ENCODE measurements around the gene TRAPPC3. TPM values are rescaled to one million over a fixed set of nuclear protein-coding genes. Genes with fewer than 3 reads are reported as not detected.

Gene TRAPPC3
- total and polyA plus RNA-seq, 9 of the 15 experiments (the other 6 are each of a cell fraction or from before 2014, with no cell fraction given): 20.6 to 141 (median 112) TPM

GRCh38 chr1:36172017-36172747 is 22.9 kb upstream of the TRAPPC3 start:
- CTCF ChIA-PET (ENCODE audit: low intra/inter-chr PET ratio): no interaction called here
- no peak overlapping the region for H3K4me2 ChIP-seq (ENCODE audit: insufficient read depth, low read length)
- H3K4me3 ChIP-seq: no peak overlapping the region
- ATAC-seq: no peak; the same call in 2 of the 3 replicates
- in situ Hi-C loops (cut with MboI) (no loop called here), intact Hi-C loops (cut with micrococcal nuclease) (no loop called here)
- no peak overlapping the region for H3K27ac ChIP-seq (ENCODE audit: extremely low read depth, low read depth, low read length)
- H3K9me1 ChIP-seq (ENCODE audit: control insufficient read depth, insufficient read depth, low read length): peaks cover 5% of the 10 kb centered on the region
- no peaks in the 10 kb centered on the region for H3K27me3 ChIP-seq (ENCODE audit: control insufficient read depth in 2 of 2, insufficient read depth in 2 of 2, low read length in 2 of 2)
- H3K79me2 ChIP-seq (ENCODE audit: control insufficient read depth, insufficient read depth, low read length): peaks cover 16% of the 10 kb centered on the region
- peaks cover 79% of the 10 kb centered on the region; the same call in 2 of the 3 replicates for H3K36me3 ChIP-seq (ENCODE audit: control insufficient read depth, insufficient read depth, low read length)
- no peaks in the 10 kb centered on the region for H3K9me3 ChIP-seq (replicated peaks; ENCODE audit: control insufficient read depth, insufficient read depth, low read depth, low read length)
- peak; percentile 35 for FAIRE-seq
- WGBS (ENCODE audit: insufficient coverage, low coverage, missing lambda C conversion rate): 96% methylated on average over 17 of the region's 21 CpGs
- BruUV-seq (replicated peaks): no TSS peak
- no peak overlapping the region for H3K9ac ChIP-seq (ENCODE audit: insufficient read depth in 1 of 2, low read depth in 2 of 2, low read length in 2 of 2)
- POLR2A ChIA-PET: interaction anchor here (0.8 to 6.7 kb wide), 7 partner anchors 11 to 109 kb away, joined by 3 to 42 read pairs (median 3); no protein-coding TSS in a partner anchor
- H2AFZ ChIP-seq (ENCODE audit: low read depth, low read length): no peak overlapping the region
- no peak for DNase-seq (ENCODE audit: extremely low read depth in 1 of 4, low spot score in 3 of 4)
- H4K20me1 ChIP-seq (replicated peaks; ENCODE audit: control insufficient read depth, insufficient read depth, low read length): no peaks in the 10 kb centered on the region; the same call in 1 of the 2 replicates
- peaks cover 0 to 3% of the 10 kb centered on the region in 2 experiments; a peak in 1 of 5 replicates for H3K4me1 ChIP-seq (replicated peaks in 1 of 2; ENCODE audit: control insufficient read depth in 2 of 2, insufficient read depth in 2 of 2, low read length in 2 of 2)
- TF ChIP-seq EGR1 (conservative IDR thresholded peaks at IDR 0.05): no peak
- TF ChIP-seq POLR2G (IDR thresholded peaks at IDR 0.05; ENCODE audit: low read depth, low read length): 0 out of 2 replicates have a peak, but pooled peaks have one; percentile 29

Data from K562 (cell line).